GM06990 (cell line): Measurements from ENCODE around the gene PCP4L1.
"Not testable (repeated sequence)": the region's sequence is repeated elsewhere in the genome, so short reads cannot be mapped to it uniquely, and the experiment has no call there.

Source experiments
- DNase-seq: peaks from one replicate; pipeline ENCODE4 v3.0.0-alpha.2; 2011; ENCODE audit not compliant: insufficient read length; ENCODE audit errors: extremely low read depth
- H3K27me3 ChIP-seq: replicated peaks from 2 replicates; pipeline ENCODE4 v1.6.0; 2011; ENCODE audit warnings: low read length; ENCODE audit not compliant: control insufficient read depth, insufficient read depth
- H3K36me3 ChIP-seq: 2 replicates; pipeline ENCODE4 v1.5.1; 2011; ENCODE audit warnings: low read length; ENCODE audit not compliant: control insufficient read depth, insufficient read depth
- H3K4me3 ChIP-seq: replicated peaks from 2 replicates; pipeline ENCODE4 v1.5.1; 2011; ENCODE audit warnings: low read depth, mild to moderate bottlenecking, control low read depth, low read length
- CTCF ChIP-seq: IDR thresholded peaks from 2 replicates; pipeline ENCODE4 v1.5.1; 2011; ENCODE audit warnings: low read length, control low read depth, mild to moderate bottlenecking, inconsistent platforms; ENCODE audit not compliant: insufficient read depth, poor library complexity, severe bottlenecking

Gene PCP4L1

DNA sequence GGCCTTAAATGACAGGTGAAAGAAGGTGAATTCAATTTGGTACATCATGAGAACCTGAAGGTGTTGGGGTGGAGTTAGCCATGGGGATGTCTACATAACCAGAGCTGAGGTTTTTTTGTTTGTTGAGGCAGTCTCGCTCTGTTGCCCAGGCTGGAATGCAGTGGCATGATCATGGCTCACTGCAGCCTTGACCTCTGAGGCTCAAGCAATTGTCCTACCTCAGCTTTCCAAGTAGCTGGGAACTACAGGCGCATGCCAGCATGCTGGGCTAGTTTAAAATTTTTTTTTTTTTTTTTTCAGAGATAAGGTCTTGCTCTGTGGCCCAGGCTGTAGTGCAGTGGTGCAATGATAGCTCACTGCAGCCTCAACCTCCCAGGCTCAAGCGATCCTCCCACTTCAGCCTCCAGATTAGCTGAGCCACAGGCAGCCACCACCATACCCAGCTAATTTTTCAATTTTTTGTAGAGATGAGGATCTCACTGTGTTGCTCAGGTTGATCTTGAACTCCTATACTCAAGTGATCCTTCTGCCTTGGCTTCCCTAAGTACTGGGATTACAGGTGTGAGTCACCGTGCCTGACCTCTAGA lies 53.1 kb downstream of the PCP4L1 start:
- no peak for DNase-seq
- H3K27me3 ChIP-seq, result no peaks in the 10 kb centered on the region
- H3K4me3 ChIP-seq, result no peak overlapping the region
- no peak for TF ChIP-seq CTCF
- H3K36me3 ChIP-seq, result no peaks in the 10 kb centered on the region

GRCh38 chr1:161313554-161314200 lies 55.1 kb downstream of the PCP4L1 start:
- Histone ChIP-seq H3K4me3 (peak overlapping the region; percentile 98), H3K36me3 (no peaks in the 10 kb centered on the region), H3K27me3 (no peaks in the 10 kb centered on the region)
- TF ChIP-seq CTCF, result no peak
- DNase-seq, result no peak

- TF ChIP-seq CTCF, result peak; percentile 40
- no peaks in the 10 kb centered on the region for H3K36me3 ChIP-seq
- peak within 1 kb of the TSS; percentile 98 for H3K4me3 ChIP-seq
- H3K27me3 ChIP-seq, result no peaks in the 10 kb centered on the region
- peak; percentile 91 for DNase-seq
Observed at GRCh38 chr1:161314201-161314981, 55.8 kb downstream of the PCP4L1 start, which contains the start of gene SDHC. SDHC (plus strand) TSS chr1:161314381; CDS start chr1:161314406, 25 bp downstream.

DNA sequence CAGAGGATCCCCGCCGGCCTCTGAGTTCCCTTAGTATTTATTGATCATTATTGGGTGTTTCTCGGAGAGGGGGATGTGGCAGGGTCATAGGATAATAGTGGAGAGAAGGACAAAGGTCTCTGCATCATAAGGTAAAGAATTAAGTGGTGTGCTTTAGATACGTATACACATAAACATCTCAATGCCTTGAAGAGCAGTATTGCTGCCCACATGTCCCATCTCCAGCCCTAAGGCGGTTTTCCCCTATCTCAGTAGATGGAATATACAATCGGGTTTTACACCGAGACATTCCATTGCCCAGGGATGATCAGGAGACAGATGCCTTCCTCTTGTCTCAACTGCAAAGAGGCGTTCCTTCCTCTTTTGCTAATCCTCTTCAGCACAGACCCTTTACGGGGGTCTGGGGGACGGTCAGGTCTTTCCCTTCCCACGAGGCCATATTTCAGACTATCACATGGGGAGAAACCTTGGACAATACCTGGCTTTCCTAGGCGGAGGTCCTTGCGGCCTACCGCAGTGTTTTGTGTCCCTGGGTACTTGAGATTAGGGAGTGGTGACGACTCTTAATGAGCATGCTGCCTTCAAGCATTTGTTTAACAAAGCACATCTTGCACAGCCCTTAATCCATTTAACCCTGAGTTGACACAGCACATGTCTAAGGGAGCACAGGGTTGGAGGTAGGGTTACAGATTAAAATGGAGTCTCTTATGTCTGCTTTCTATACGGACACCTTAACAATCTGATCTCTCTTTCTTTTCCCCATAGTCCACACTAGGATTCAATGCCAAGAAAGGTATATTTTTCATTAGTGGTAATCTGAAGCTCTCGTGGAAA lies 57.5 kb downstream of the PCP4L1 start:
- H3K36me3 ChIP-seq, H3K4me3 ChIP-seq, H3K27me3 ChIP-seq, DNase-seq: not testable (repeated sequence)

GRCh38 chr1:161324020-161324419 lies 65.5 kb downstream of the PCP4L1 start:
- H3K4me3 ChIP-seq, result no peak overlapping the region
- peaks cover 1% of the 10 kb centered on the region for H3K36me3 ChIP-seq
- no peaks in the 10 kb centered on the region for H3K27me3 ChIP-seq
- no peak for TF ChIP-seq CTCF
- no peak for DNase-seq
